ENCODE results near the gene NUP188.

DNA sequence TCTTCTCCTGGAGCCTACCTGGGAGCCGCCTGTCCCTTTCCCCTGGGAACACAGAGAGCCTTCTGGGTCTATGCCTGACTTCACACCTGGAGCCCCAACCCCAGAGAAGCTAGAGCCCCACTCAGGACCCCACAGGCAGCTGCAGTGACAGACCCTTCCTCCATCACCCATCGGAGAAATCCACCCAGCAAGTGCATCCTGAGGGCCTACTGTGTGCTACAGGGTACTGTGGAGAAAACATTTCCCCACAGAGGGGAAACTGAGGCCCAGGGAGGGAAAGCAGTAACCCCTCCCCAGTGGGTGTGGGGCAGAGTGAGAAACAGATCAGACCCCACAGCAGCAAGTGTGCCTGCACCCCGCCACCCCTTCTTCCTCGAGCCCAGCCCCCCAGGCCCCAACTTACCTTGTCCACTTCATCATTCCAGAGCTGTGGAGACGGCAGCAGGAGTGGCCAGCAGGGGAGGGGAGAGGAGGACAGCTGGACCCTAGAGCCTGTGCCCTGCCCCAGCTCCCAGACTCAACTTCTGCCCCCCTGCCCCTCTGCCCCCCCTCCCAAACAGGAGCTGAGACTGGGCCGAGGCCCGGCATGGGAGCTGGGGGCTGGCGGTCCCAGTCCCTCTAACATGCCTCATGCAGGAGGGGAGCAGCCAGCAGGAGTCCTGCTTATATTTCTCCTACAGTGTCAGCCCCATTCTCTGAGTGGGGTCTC, 62.9 kb downstream of the NUP188 start:
- no peak for TF ChIP-seq ATF1 (CRISPR knock-in tag; IDR thresholded peaks at IDR 0.05)
- TF ChIP-seq, protein P1, sequence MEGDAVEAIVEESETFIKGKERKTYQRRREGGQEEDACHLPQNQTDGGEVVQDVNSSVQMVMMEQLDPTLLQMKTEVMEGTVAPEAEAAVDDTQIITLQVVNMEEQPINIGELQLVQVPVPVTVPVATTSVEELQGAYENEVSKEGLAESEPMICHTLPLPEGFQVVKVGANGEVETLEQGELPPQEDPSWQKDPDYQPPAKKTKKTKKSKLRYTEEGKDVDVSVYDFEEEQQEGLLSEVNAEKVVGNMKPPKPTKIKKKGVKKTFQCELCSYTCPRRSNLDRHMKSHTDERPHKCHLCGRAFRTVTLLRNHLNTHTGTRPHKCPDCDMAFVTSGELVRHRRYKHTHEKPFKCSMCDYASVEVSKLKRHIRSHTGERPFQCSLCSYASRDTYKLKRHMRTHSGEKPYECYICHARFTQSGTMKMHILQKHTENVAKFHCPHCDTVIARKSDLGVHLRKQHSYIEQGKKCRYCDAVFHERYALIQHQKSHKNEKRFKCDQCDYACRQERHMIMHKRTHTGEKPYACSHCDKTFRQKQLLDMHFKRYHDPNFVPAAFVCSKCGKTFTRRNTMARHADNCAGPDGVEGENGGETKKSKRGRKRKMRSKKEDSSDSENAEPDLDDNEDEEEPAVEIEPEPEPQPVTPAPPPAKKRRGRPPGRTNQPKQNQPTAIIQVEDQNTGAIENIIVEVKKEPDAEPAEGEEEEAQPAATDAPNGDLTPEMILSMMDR (IDR thresholded peaks at IDR 0.05), result no peak
- no peak for TF ChIP-seq SMAD3 (CRISPR knock-in tag; IDR thresholded peaks at IDR 0.05; ENCODE audit: borderline replicate concordance)
- TF ChIP-seq, protein P2, sequence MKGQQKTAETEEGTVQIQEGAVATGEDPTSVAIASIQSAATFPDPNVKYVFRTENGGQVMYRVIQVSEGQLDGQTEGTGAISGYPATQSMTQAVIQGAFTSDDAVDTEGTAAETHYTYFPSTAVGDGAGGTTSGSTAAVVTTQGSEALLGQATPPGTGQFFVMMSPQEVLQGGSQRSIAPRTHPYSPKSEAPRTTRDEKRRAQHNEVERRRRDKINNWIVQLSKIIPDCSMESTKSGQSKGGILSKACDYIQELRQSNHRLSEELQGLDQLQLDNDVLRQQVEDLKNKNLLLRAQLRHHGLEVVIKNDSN (CRISPR knock-in tag; IDR thresholded peaks at IDR 0.05), result no peak
- TF ChIP-seq ZNF232 (CRISPR knock-in tag; IDR thresholded peaks at IDR 0.05), result no peak
- TF ChIP-seq, protein P3, sequence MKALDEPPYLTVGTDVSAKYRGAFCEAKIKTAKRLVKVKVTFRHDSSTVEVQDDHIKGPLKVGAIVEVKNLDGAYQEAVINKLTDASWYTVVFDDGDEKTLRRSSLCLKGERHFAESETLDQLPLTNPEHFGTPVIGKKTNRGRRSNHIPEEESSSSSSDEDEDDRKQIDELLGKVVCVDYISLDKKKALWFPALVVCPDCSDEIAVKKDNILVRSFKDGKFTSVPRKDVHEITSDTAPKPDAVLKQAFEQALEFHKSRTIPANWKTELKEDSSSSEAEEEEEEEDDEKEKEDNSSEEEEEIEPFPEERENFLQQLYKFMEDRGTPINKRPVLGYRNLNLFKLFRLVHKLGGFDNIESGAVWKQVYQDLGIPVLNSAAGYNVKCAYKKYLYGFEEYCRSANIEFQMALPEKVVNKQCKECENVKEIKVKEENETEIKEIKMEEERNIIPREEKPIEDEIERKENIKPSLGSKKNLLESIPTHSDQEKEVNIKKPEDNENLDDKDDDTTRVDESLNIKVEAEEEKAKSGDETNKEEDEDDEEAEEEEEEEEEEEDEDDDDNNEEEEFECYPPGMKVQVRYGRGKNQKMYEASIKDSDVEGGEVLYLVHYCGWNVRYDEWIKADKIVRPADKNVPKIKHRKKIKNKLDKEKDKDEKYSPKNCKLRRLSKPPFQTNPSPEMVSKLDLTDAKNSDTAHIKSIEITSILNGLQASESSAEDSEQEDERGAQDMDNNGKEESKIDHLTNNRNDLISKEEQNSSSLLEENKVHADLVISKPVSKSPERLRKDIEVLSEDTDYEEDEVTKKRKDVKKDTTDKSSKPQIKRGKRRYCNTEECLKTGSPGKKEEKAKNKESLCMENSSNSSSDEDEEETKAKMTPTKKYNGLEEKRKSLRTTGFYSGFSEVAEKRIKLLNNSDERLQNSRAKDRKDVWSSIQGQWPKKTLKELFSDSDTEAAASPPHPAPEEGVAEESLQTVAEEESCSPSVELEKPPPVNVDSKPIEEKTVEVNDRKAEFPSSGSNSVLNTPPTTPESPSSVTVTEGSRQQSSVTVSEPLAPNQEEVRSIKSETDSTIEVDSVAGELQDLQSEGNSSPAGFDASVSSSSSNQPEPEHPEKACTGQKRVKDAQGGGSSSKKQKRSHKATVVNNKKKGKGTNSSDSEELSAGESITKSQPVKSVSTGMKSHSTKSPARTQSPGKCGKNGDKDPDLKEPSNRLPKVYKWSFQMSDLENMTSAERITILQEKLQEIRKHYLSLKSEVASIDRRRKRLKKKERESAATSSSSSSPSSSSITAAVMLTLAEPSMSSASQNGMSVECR (CRISPR knock-in tag; IDR thresholded peaks at IDR 0.05; ENCODE audit: borderline replicate concordance), result no peak
- no peak for TF ChIP-seq USF2 (CRISPR knock-in tag; IDR thresholded peaks at IDR 0.05)

Data from WTC11 (cell line).